Body of pancreas (tissue), 4 donors: ENCODE results near the gene FIP1L1. TPM values are rescaled to one million over a fixed set of nuclear protein-coding genes. Genes with fewer than 3 reads are reported as not detected.

Source experiments
- ATAC-seq: fragments of 150-250 bp; one replicate; pipeline ENCODE4 v1.9.1; 2016
- DNase-seq, 4 donors: peaks; one replicate each; pipeline ENCODE4 v3.0.0-alpha.2; 2019
- H3K27ac ChIP-seq, 4 donors: fragments of 200-600 bp; sonication (generic); 1 replicate in 3 of 4; 2 replicates in 1 of 4; pipeline versions ENCODE4 v1.5.1 to v1.6.1; 2016 to 2019; ENCODE audit warnings: mild to moderate bottlenecking in 1 of 4, mixed read lengths in 1 of 4, moderate library complexity in 1 of 4
- H3K27me3 ChIP-seq, 2 donors: fragments of 200-600 bp; sonication (generic); one replicate each; pipeline ENCODE4 v1.6.0; 2016; ENCODE audit warnings: mild to moderate bottlenecking in 1 of 2
- H3K36me3 ChIP-seq, 2 donors: fragments of 200-600 bp; sonication (generic); replicated peaks in 1 of 2; 2 replicates each; pipeline ENCODE4 v1.5.1; 2016; ENCODE audit warnings: low read depth in 2 of 2; ENCODE audit not compliant: insufficient read depth in 1 of 2
- H3K4me1 ChIP-seq: fragments of 200-600 bp; sonication (generic); one replicate; pipeline ENCODE4 v1.6.0; 2016
- H3K4me3 ChIP-seq, 2 donors: fragments of 200-600 bp; sonication (generic); 1 replicate in 1 of 2; 2 replicates in 1 of 2; pipeline ENCODE4 v1.5.1; 2016 to 2019
- H3K9me3 ChIP-seq, 3 donors: fragments of 200-600 bp; sonication (generic); 1 replicate in 2 of 3; 2 replicates in 1 of 3; pipeline ENCODE4 v1.5.1; 2016
- POLR2A ChIP-seq, 3 donors: fragments of 450-650 bp; IDR thresholded peaks; one replicate each; pipeline ENCODE4 v1.6.1; 2016; ENCODE audit warnings: antibody characterized with exemption in 3 of 3, mild to moderate bottlenecking in 2 of 3
- WGBS, 2 donors: methylation state at CpG; one replicate each; pipeline ENCODE4 v1.1.5; 2017; 5-methylcytosine and 5-hydroxymethylcytosine counted together
- intact Hi-C: fragments of 100-400 bp; cut with DNase I; formaldehyde crosslinking; loops from one replicate; pipeline ENCODE4 v1.15.1; 2023
- total RNA-seq, 2 donors: library from RNA; depleted of rRNA; stranded (reverse); fragments of >200 nt; gene quantifications; one replicate each; pipeline ENCODE4 v1.1.0, GENCODE V29; 2016
- TF ChIP-seq, protein P1 (sequence below), 7 experiments: fragments of 450-650 bp in 4 of 7; fragments of 200-600 bp in 3 of 7; sonication (generic) in 3 of 7; IDR thresholded peaks; one replicate each; pipeline ENCODE4 v1.5.1; 2016 to 2019; ENCODE audit warnings: antibody characterized with exemption in 7 of 7

The FIP1L1 gene
- total RNA-seq, 2 donors from 2014 or later: 28.3 to 48.1 TPM

DNA sequence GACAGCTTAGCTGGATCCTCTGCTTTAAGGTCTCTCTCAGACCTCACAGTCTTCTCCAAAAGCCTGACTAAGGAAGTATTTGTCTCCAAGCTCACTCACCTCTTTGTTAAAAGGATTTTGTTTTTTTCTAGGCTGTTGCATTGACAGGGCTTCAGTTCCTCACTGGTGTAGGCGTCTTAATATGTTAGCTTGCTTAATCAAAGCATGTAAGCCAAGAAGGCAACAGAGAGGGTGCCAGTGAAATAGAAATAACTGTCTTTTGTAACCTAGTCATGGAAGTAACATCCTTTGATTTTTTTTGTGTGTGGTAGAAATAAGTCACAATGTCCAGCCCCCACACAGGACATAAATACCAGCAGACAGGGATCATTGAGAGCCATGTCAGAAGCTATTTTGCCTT is 58.8 kb downstream of the FIP1L1 start:
- H3K36me3 ChIP-seq: no peaks in the 10 kb centered on the region
- H3K27ac ChIP-seq: no peak overlapping the region
- TF ChIP-seq, protein P1, sequence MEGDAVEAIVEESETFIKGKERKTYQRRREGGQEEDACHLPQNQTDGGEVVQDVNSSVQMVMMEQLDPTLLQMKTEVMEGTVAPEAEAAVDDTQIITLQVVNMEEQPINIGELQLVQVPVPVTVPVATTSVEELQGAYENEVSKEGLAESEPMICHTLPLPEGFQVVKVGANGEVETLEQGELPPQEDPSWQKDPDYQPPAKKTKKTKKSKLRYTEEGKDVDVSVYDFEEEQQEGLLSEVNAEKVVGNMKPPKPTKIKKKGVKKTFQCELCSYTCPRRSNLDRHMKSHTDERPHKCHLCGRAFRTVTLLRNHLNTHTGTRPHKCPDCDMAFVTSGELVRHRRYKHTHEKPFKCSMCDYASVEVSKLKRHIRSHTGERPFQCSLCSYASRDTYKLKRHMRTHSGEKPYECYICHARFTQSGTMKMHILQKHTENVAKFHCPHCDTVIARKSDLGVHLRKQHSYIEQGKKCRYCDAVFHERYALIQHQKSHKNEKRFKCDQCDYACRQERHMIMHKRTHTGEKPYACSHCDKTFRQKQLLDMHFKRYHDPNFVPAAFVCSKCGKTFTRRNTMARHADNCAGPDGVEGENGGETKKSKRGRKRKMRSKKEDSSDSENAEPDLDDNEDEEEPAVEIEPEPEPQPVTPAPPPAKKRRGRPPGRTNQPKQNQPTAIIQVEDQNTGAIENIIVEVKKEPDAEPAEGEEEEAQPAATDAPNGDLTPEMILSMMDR (IDR thresholded peaks at IDR 0.05): no peak
- TF ChIP-seq POLR2A (IDR thresholded peaks at IDR 0.05): no peak
- intact Hi-C loops: no loop called here
- H3K27me3 ChIP-seq: no peaks in the 10 kb centered on the region
- no peaks in the 10 kb centered on the region for H3K4me1 ChIP-seq
- no peak overlapping the region for H3K4me3 ChIP-seq
- WGBS, 2 donors: 89 to 100% methylated on average over 1 of the region's 1 CpG
- ATAC-seq: no peak
- no peak for DNase-seq
- H3K9me3 ChIP-seq: no peaks in the 10 kb centered on the region

DNA sequence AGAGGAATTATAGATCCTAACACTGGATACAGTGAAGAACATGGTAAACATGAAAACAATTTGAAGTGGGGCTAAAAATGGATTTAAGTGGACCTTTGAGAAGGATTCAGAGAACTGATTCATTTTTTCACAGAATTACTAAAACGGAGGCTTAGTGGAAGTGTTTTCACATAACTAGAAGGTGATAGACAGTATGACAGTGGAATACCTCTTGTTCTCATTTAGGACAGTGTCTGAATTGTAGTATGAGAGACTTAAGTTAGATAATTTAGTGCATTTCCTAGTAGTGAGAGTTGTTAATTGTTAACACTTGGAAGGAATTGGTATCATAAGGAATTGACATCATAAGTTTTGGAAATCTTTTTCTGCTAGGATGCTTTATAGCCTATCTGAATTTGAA is 64.1 kb downstream of the FIP1L1 start:
- H3K9me3 ChIP-seq: no peaks in the 10 kb centered on the region
- peaks cover 0 to 5% of the 10 kb centered on the region in 2 donors for H3K36me3 ChIP-seq
- H3K4me3 ChIP-seq: no peak overlapping the region
- TF ChIP-seq, protein P1 (IDR thresholded peaks at IDR 0.05): no peak
- no peak for TF ChIP-seq POLR2A (IDR thresholded peaks at IDR 0.05)
- ATAC-seq: no peak
- DNase-seq: no peak
- intact Hi-C loops: no loop called here
- no peaks in the 10 kb centered on the region for H3K27me3 ChIP-seq
- no peaks in the 10 kb centered on the region for H3K4me1 ChIP-seq
- WGBS, 2 donors: 89 to 93% methylated on average over 1 of the region's 1 CpG
- no peak overlapping the region for H3K27ac ChIP-seq

DNA sequence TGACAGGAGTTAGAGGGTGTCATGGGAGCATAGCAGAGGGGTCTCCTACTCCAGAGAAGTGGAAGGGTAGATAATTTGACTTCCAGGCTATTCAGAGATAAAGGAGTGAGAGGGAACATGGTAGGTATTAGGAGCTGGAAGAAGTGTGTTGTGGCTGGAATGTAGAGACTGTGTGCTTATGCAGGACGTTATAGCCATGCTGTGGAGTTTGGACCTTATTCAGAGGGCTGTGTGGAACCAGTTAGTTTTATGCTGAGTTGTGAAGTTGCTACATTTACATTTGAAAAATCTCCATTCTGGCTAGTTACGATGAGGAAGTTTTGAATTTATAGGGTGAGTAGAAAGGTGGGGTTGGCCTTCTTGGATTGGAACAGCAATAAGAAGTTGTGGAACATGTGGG is 67.5 kb downstream of the FIP1L1 start:
- TF ChIP-seq, protein P1 (IDR thresholded peaks at IDR 0.05): no peak
- TF ChIP-seq POLR2A (IDR thresholded peaks at IDR 0.05): no peak
- intact Hi-C loops: no loop called here
- ATAC-seq (no peak), DNase-seq (no peak)
- 92 to 95% methylated on average over 2 of the region's 2 CpGs for WGBS, 2 donors
- peaks cover 10% of the 10 kb centered on the region for H3K4me1 ChIP-seq
- H3K27me3 ChIP-seq: no peaks in the 10 kb centered on the region
- H3K27ac ChIP-seq: no peak overlapping the region
- H3K4me3 ChIP-seq: no peak overlapping the region
- no peaks in the 10 kb centered on the region for H3K9me3 ChIP-seq
- H3K36me3 ChIP-seq: peaks cover 0 to 5% of the 10 kb centered on the region in 2 donors

DNA sequence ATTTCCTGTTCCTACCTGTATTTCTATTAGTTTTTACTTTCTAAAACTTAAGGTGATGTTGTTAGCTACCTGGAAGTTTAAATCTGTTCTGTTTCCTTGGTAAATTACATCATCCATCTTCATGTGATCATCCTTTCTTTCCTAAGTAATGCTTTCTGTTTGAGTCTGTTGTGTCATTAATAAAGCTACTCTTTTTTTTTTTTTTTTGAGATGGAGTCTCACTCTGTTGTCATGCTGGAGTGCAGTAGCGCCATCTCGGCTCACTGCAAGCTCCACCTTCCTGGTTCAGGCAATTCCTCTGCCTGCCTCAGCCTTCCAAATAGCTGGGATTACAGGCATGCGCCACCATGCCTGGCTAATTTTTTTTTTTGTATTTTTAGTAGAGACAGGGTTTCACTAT is 73.3 kb downstream of the FIP1L1 start:
- no peak for DNase-seq
- TF ChIP-seq, protein P1 (IDR thresholded peaks at IDR 0.05): no peak
- TF ChIP-seq POLR2A (IDR thresholded peaks at IDR 0.05): no peak
- ATAC-seq: no peak
- no peak overlapping the region for H3K27ac ChIP-seq
- intact Hi-C loops: no loop called here
- no peaks in the 10 kb centered on the region for H3K27me3 ChIP-seq
- peaks cover 0 to 5% of the 10 kb centered on the region in 2 donors for H3K36me3 ChIP-seq
- no peaks in the 10 kb centered on the region for H3K9me3 ChIP-seq
- 88 to 93% methylated on average over 3 of the region's 3 CpGs for WGBS, 2 donors
- H3K4me1 ChIP-seq: peaks cover 18% of the 10 kb centered on the region
- no peak overlapping the region for H3K4me3 ChIP-seq

DNA sequence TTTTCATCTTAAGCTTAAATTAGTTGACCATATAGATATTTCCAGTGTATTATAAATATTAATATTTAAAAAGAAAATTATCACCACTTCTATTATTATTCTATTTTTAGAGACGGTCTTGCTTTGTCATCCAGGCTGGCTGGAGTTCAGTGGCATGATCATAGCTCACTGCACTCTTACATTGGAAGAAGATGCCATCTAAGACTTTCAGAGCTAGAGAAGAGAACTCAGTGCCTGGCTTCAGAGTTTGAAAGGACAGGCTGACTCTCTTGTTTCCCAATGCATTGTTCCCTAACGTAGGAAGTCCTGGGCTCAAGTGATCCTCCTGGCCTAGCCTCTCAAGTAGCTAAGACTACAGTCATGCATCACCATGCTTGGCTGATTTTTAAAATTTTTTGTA is 75.9 kb downstream of the FIP1L1 start:
- H3K27me3 ChIP-seq: no peaks in the 10 kb centered on the region
- DNase-seq: no peak
- H3K27ac ChIP-seq: no peak overlapping the region
- no peaks in the 10 kb centered on the region for H3K9me3 ChIP-seq
- TF ChIP-seq POLR2A (IDR thresholded peaks at IDR 0.05): no peak
- TF ChIP-seq, protein P1 (IDR thresholded peaks at IDR 0.05): no peak
- no peak overlapping the region for H3K4me3 ChIP-seq
- 85 to 89% methylated on average over 2 of the region's 2 CpGs for WGBS, 2 donors
- H3K36me3 ChIP-seq: peaks cover 0 to 2% of the 10 kb centered on the region in 2 donors
- peaks cover 30% of the 10 kb centered on the region for H3K4me1 ChIP-seq
- intact Hi-C loops: no loop called here
- ATAC-seq: no peak
